CD4-positive, alpha-beta T cell treated with Interleukin-10 for 1 hour (primary cell): ENCODE measurements around the gene DPY19L1.
"Not testable (repeated sequence)": the region's sequence is repeated elsewhere in the genome, so short reads cannot be mapped to it uniquely, and the experiment has no call there.

Experiments used
- DNase-seq: peaks from one replicate; pipeline ENCODE4 v3.0.0-alpha.2; 2020

Gene DPY19L1

GRCh38 chr7:35037211-35037525 lies at the start of gene DPY19L1:
TSS of gene DPY19L1 (minus strand) at chr7:35037485. CDS start at chr7:35037394, 91 bp downstream.
- no peak for DNase-seq

- not testable (repeated sequence) for DNase-seq
These were observed 42.2 kb upstream of the DPY19L1 start for GRCh38 chr7:35079517-35079916.

GRCh38 chr7:35074008-35074407 lies 36.7 kb upstream of the DPY19L1 start:
- DNase-seq: not testable (repeated sequence)

- DNase-seq: not testable (repeated sequence)
These were observed 35.9 kb upstream of the DPY19L1 start for GRCh38 chr7:35072950-35073827.

GRCh38 chr7:35069084-35069483 lies 31.8 kb upstream of the DPY19L1 start:
- not testable (repeated sequence) for DNase-seq

- DNase-seq: not testable (repeated sequence)
These were observed 28.1 kb upstream of the DPY19L1 start for GRCh38 chr7:35065382-35065781.

GRCh38 chr7:35058571-35058970 lies 21.3 kb upstream of the DPY19L1 start:
- not testable (repeated sequence) for DNase-seq

GRCh38 chr7:35057505-35058451 lies 20.5 kb upstream of the DPY19L1 start:
- not testable (repeated sequence) for DNase-seq

- DNase-seq: not testable (repeated sequence)
These were observed 18.4 kb upstream of the DPY19L1 start for GRCh38 chr7:35055733-35056132.

GRCh38 chr7:35053488-35054175 lies 16.3 kb upstream of the DPY19L1 start:
- not testable (repeated sequence) for DNase-seq

- DNase-seq: not testable (repeated sequence)
These were observed 11.1 kb upstream of the DPY19L1 start for GRCh38 chr7:35048390-35048789.

GRCh38 chr7:35047912-35048305 lies 10.6 kb upstream of the DPY19L1 start:
- DNase-seq: not testable (repeated sequence)

- DNase-seq: not testable (repeated sequence)
These were observed 10.1 kb upstream of the DPY19L1 start for GRCh38 chr7:35047263-35047911.

- DNase-seq: not testable (repeated sequence)
These were observed 6.0 kb upstream of the DPY19L1 start for GRCh38 chr7:35043301-35043700.

- no peak for DNase-seq
These were observed 3.6 kb upstream of the DPY19L1 start for GRCh38 chr7:35040906-35041305.

GRCh38 chr7:35039343-35039742 lies 2.1 kb upstream of the DPY19L1 start:
- DNase-seq: no peak

GRCh38 chr7:35038354-35038753 lies 1.1 kb upstream of the DPY19L1 start:
- DNase-seq: no peak

- DNase-seq: peak; percentile 92
These were observed 449 bp upstream of the DPY19L1 start for GRCh38 chr7:35037526-35038341.

GRCh38 chr7:35036361-35037171 lies 719 bp downstream of the DPY19L1 start:
- DNase-seq: peak; percentile 53

GRCh38 chr7:35035511-35035961 lies 1.7 kb downstream of the DPY19L1 start:
- peak; percentile 53 for DNase-seq
